ENCODE results near the gene KRTAP10-5. TPM values are rescaled to one million over a fixed set of nuclear protein-coding genes. Genes with fewer than 3 reads are reported as not detected.

The KRTAP10-5 gene
- total RNA-seq, 8 experiments from 2014 or later: 0.17 to 1.1 (median 0.43) TPM; not detected in 4

DNA sequence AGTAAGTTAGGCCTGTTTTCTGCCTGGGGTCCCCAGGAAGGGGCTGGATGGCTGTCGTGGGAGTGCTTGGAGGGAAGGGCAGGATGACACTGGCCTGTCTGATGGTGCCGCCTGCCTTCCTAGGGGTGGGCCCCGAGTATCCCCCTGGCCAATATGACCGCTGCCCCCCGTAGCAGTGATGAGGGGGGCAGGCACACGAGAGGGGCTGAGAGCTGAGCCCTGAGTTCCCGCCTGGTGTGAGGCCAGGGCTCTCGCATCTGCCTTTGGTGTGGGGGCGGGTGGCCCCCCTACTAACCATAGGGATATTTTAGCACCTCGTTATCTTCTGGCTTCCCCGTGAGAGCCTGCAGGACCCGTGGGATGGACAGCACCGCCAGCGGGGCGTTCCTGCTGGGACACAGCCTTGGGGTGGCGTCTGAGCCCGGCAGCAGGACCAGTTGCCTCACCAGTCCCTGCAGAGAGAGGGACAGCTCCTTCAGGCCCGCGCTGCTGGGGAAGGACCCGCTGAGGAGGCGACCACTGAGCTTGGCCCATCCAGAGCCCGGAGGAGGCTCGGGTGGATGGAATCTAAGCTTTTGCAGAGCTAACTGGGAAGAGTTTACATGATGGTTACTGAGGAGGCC lies 50.8 kb downstream of the KRTAP10-5 start:
- 10 to 94% (median 82%) methylated on average over 1 to 6 of the region's 23 CpGs; no CpG with 5 or more reads in 6 of the 10 experiments for WGBS, 10 experiments
- in situ Hi-C loops (cut with MboI; ENCODE audit: low pct_unique_long_range_greater_than_20kb in 2 of 9, low sequenced_read_pairs in 9 of 9, unreplicated experiment in 9 of 9): no loop called here
- H3K4me3 ChIP-seq: no peak overlapping the region

More for the DNA sequence above, 50.8 kb downstream of the KRTAP10-5 start:
- H3K4me1 ChIP-seq (replicated peaks in 1 of 2): no peaks in the 10 kb centered on the region
- ATAC-seq (replicated peaks in 6 of 8): no peak
- H3K27ac ChIP-seq: no peak overlapping the region

Other genes starting within 250 kb of the KRTAP10-5 start
- 10 to 100 TPM; 12.5 to 19.0 (median 16.7) TPM for gene CFAP410, start 241.2 kb downstream of the KRTAP10-5 start, total RNA-seq
- under 1 TPM; 0.05 to 0.35 (median 0.15) TPM for gene TRPM2, start 227.0 kb downstream of the KRTAP10-5 start, total RNA-seq
- gene LRRC3, start 125.1 kb downstream of the KRTAP10-5 start, total RNA-seq: 1 to 10 TPM in 5 of 8 experiments, under 1 TPM in 3; 0.18 to 4.8 (median 2.6) TPM
- gene KRTAP10-1, start 40.4 kb downstream of the KRTAP10-5 start, total RNA-seq: 1 to 10 TPM in 1 of 8 experiments, under 1 TPM in 2, not detected in 5; 0.18 to 1.1 (median 0.25) TPM
- 1 to 10 TPM in 1 of 8 experiments, under 1 TPM in 3, not detected in 4; 0.17 to 1.1 (median 0.47) TPM for gene KRTAP10-2, start 29.1 kb downstream of the KRTAP10-5 start, total RNA-seq
- gene KRTAP10-3, start 21.8 kb downstream of the KRTAP10-5 start, total RNA-seq: 1 to 10 TPM in 1 of 8 experiments, under 1 TPM in 4, not detected in 3; 0.23 to 1.1 (median 0.46) TPM
- gene KRTAP10-4, start 6.9 kb downstream of the KRTAP10-5 start, total RNA-seq: under 1 TPM in 3 of 8 experiments, not detected in 5; 0.41 to 1.00 (median 0.87) TPM
- gene KRTAP10-6, start 11.9 kb upstream of the KRTAP10-5 start, total RNA-seq: under 1 TPM in 4 of 8 experiments, not detected in 4; 0.23 to 0.71 (median 0.35) TPM
- gene KRTAP10-7, start 20.0 kb upstream of the KRTAP10-5 start, total RNA-seq: under 1 TPM in 3 of 8 experiments, not detected in 5; 0.13 to 0.47 (median 0.20) TPM
- under 1 TPM in 4 of 8 experiments, not detected in 4; 0.41 to 0.67 (median 0.44) TPM for gene KRTAP10-8, start 31.5 kb upstream of the KRTAP10-5 start, total RNA-seq
- 1 to 10 TPM in 1 of 8 experiments, under 1 TPM in 4, not detected in 3; 0.18 to 1.0 (median 0.46) TPM for gene KRTAP10-9, start 46.5 kb upstream of the KRTAP10-5 start, total RNA-seq
- 1 to 10 TPM in 1 of 8 experiments, under 1 TPM in 3, not detected in 4; 0.17 to 1.1 (median 0.51) TPM for gene KRTAP10-10, start 56.8 kb upstream of the KRTAP10-5 start, total RNA-seq
- under 1 TPM in 2 of 8 experiments, not detected in 6; 0.49 to 0.66 TPM for gene KRTAP10-11, start 65.8 kb upstream of the KRTAP10-5 start, total RNA-seq
- not detected for gene KRTAP12-4, start 74.1 kb upstream of the KRTAP10-5 start, total RNA-seq
- not detected for gene KRTAP12-3, start 77.3 kb upstream of the KRTAP10-5 start, total RNA-seq
- not detected for gene KRTAP12-2, start 86.3 kb upstream of the KRTAP10-5 start, total RNA-seq
- under 1 TPM in 1 of 8 experiments, not detected in 7; 0.90 TPM for gene KRTAP12-1, start 101.6 kb upstream of the KRTAP10-5 start, total RNA-seq
- under 1 TPM in 3 of 8 experiments, not detected in 5; 0.29 to 0.85 (median 0.56) TPM for gene KRTAP10-12, start 116.6 kb upstream of the KRTAP10-5 start, total RNA-seq
- under 1 TPM in 7 of 8 experiments, not detected in 1; 0.21 to 0.66 (median 0.31) TPM for gene TSPEAR, start 131.0 kb upstream of the KRTAP10-5 start, total RNA-seq
- gene UBE2G2, start 221.2 kb upstream of the KRTAP10-5 start, total RNA-seq: 100 to 1,000 TPM in 2 of 8 experiments, 10 to 100 TPM in 6; 32.6 to 142 (median 54.7) TPM
- 100 to 1,000 TPM in 1 of 8 experiments, 10 to 100 TPM in 7; 46.6 to 103 (median 56.9) TPM for gene SUMO3, start 237.5 kb upstream of the KRTAP10-5 start, total RNA-seq

All from motor neuron (in vitro differentiated cells).